GM23338 (cell line): Measurements from ENCODE around the gene TEKTIP1.

ENCODE experiments used
- CREB1 ChIP-seq: fragments of 250-450 bp; sonication (Bioruptor Pico); IDR thresholded peaks from 2 replicates; pipeline ENCODE4 v1.5.0; 2020; ENCODE audit warnings: low read depth, mild to moderate bottlenecking, moderate library complexity
- EZH2 ChIP-seq: fragments of 200-600 bp; sonication (generic); IDR thresholded peaks from one replicate; pipeline ENCODE4 v1.8.0; 2017; ENCODE audit warnings: antibody characterized with exemption, mild to moderate bottlenecking, low read depth; ENCODE audit not compliant: unreplicated experiment
- EZH2phosphoT487 ChIP-seq: fragments of 200-600 bp; sonication (generic); IDR thresholded peaks from one replicate; pipeline ENCODE4 v1.8.1; 2018; ENCODE audit warnings: antibody characterized with exemption; ENCODE audit not compliant: unreplicated experiment
- JUNB ChIP-seq: IDR thresholded peaks from one replicate; pipeline ENCODE4 v1.6.1; 2016; ENCODE audit warnings: antibody characterized with exemption; ENCODE audit not compliant: unreplicated experiment
- NANOG ChIP-seq: IDR thresholded peaks from 2 replicates; pipeline ENCODE4 v1.6.1; 2016; ENCODE audit warnings: antibody characterized with exemption, borderline replicate concordance
- POLR2AphosphoS5 ChIP-seq: IDR thresholded peaks from 2 replicates; pipeline ENCODE4 v1.6.1; 2016; ENCODE audit warnings: antibody characterized with exemption, low read depth
- ZNF331 ChIP-seq: fragments of 250-450 bp; sonication (Bioruptor Pico); IDR thresholded peaks from 2 replicates; pipeline ENCODE4 v1.5.0; 2020; ENCODE audit warnings: low read depth, mild to moderate bottlenecking, moderate library complexity
- TF ChIP-seq, protein P1 (sequence below), 2 experiments: fragments of 200-600 bp in 1 of 2; sonication (generic) in 1 of 2; conservative IDR thresholded peaks; 2 replicates each; pipeline versions ENCODE4 v1.5.1 to v1.6.1; 2016 to 2017; ENCODE audit warnings: antibody characterized with exemption in 2 of 2, low read depth in 2 of 2, mild to moderate bottlenecking in 2 of 2, moderate library complexity in 1 of 2
- TF ChIP-seq, protein P2 (sequence below): IDR thresholded peaks from 2 replicates; pipeline ENCODE4 v1.6.1; 2016; ENCODE audit warnings: antibody characterized with exemption
- TF ChIP-seq, protein P3 (sequence below): IDR thresholded peaks from one replicate; pipeline ENCODE4 v1.6.1; 2018; ENCODE audit warnings: antibody characterized with exemption; ENCODE audit not compliant: unreplicated experiment

DNA sequence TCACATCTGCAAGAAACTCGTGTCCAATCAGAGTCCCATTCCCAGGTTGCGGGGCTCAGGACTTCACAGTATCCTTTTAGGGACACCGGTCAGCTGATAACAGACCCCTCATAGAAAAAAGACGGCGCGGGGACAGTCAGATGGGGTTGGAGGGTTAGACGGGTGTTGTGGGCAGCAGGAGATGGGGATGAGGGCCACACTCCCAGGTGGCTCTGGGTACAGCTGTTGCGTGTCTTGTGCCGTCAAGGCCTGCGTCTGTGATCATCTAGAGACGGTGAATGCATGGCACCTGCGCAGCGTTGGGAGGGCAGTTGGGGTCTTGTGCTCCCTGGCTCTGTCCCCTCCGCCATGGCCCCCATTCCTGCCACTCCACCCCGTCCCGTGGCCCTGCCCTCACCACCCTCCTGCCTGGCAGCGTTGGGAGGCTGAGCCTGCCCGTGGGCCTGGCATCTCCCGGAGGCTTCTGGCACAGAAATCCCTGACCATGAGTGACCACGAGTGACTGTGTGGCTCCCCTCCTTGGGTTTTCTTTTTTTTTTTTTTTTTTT is 14.0 kb upstream of the TEKTIP1 start:
- TF ChIP-seq ZNF331: no peak
- TF ChIP-seq, protein P1, sequence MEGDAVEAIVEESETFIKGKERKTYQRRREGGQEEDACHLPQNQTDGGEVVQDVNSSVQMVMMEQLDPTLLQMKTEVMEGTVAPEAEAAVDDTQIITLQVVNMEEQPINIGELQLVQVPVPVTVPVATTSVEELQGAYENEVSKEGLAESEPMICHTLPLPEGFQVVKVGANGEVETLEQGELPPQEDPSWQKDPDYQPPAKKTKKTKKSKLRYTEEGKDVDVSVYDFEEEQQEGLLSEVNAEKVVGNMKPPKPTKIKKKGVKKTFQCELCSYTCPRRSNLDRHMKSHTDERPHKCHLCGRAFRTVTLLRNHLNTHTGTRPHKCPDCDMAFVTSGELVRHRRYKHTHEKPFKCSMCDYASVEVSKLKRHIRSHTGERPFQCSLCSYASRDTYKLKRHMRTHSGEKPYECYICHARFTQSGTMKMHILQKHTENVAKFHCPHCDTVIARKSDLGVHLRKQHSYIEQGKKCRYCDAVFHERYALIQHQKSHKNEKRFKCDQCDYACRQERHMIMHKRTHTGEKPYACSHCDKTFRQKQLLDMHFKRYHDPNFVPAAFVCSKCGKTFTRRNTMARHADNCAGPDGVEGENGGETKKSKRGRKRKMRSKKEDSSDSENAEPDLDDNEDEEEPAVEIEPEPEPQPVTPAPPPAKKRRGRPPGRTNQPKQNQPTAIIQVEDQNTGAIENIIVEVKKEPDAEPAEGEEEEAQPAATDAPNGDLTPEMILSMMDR (conservative IDR thresholded peaks at IDR 0.05; ENCODE audit: low read depth in 2 of 2): no peak
- no peak for TF ChIP-seq EZH2
- no peak for TF ChIP-seq CREB1
- TF ChIP-seq POLR2AphosphoS5: no peak
- no peak for TF ChIP-seq EZH2phosphoT487
- TF ChIP-seq, protein P2, sequence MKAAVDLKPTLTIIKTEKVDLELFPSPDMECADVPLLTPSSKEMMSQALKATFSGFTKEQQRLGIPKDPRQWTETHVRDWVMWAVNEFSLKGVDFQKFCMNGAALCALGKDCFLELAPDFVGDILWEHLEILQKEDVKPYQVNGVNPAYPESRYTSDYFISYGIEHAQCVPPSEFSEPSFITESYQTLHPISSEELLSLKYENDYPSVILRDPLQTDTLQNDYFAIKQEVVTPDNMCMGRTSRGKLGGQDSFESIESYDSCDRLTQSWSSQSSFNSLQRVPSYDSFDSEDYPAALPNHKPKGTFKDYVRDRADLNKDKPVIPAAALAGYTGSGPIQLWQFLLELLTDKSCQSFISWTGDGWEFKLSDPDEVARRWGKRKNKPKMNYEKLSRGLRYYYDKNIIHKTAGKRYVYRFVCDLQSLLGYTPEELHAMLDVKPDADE: no peak
- no peak for TF ChIP-seq NANOG
- TF ChIP-seq, protein P3, sequence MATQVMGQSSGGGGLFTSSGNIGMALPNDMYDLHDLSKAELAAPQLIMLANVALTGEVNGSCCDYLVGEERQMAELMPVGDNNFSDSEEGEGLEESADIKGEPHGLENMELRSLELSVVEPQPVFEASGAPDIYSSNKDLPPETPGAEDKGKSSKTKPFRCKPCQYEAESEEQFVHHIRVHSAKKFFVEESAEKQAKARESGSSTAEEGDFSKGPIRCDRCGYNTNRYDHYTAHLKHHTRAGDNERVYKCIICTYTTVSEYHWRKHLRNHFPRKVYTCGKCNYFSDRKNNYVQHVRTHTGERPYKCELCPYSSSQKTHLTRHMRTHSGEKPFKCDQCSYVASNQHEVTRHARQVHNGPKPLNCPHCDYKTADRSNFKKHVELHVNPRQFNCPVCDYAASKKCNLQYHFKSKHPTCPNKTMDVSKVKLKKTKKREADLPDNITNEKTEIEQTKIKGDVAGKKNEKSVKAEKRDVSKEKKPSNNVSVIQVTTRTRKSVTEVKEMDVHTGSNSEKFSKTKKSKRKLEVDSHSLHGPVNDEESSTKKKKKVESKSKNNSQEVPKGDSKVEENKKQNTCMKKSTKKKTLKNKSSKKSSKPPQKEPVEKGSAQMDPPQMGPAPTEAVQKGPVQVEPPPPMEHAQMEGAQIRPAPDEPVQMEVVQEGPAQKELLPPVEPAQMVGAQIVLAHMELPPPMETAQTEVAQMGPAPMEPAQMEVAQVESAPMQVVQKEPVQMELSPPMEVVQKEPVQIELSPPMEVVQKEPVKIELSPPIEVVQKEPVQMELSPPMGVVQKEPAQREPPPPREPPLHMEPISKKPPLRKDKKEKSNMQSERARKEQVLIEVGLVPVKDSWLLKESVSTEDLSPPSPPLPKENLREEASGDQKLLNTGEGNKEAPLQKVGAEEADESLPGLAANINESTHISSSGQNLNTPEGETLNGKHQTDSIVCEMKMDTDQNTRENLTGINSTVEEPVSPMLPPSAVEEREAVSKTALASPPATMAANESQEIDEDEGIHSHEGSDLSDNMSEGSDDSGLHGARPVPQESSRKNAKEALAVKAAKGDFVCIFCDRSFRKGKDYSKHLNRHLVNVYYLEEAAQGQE: no peak
- TF ChIP-seq JUNB: no peak
